A549 (cell line): Measurements from ENCODE around the gene BCL2L15. TPM values are rescaled to one million over a fixed set of nuclear protein-coding genes. Genes with fewer than 3 reads are reported as not detected.
A peak's percentile ranks its signal among the peaks of the same experiment; 100 is the strongest.

Experiments
- ATAC-seq, 2 experiments: fragments of 200-7000 bp in 1 of 2; fragments of >200 bp in 1 of 2; cut with Nextera tagmentation in 1 of 2; cut with Tn5 transposase in 1 of 2; 3 replicates each; pipeline versions ENCODE4 v1.8.0 to v1.9.1; 2018 to 2020; ENCODE audit warnings: mild to moderate bottlenecking in 1 of 2, moderate library complexity in 1 of 2
- CTCF ChIA-PET: fragments of 300-600 bp; sonication (Branson Sonifier 250); formaldehyde crosslinking; extraction: SDS; loops from one replicate; lab custom pipeline; 2021; ENCODE audit warnings: antibody characterized with exemption, inconsistent platforms; lab: Yijun Ruan, JAX
- POLR2A ChIA-PET: fragments of 350-600 bp; formaldehyde crosslinking; extraction: SDS; loops from one replicate; lab custom pipeline; 2021; ENCODE audit warnings: antibody characterized with exemption, inconsistent platforms; lab: Yijun Ruan, JAX
- DNase-seq, 2 experiments: peaks; one replicate each; pipeline versions ENCODE4 v3.0.0 to v3.0.0-alpha.2; 2011 to 2016; ENCODE audit warnings: low read depth in 1 of 2, low spot score in 1 of 2
- FAIRE-seq: peaks from 2 replicates; lab custom pipeline; 2011; peaks lifted over from hg19 to GRCh38; lab: Jason Lieb, UNC
- H3K27ac ChIP-seq, 2 experiments: fragments of >200 bp; sonication (Bioruptor Twin); formaldehyde crosslinking; 3 replicates each; pipeline ENCODE4 v1.5.1; 2016 to 2017
- H3K4me1 ChIP-seq: fragments of >200 bp; sonication (Bioruptor Twin); formaldehyde crosslinking; 3 replicates; pipeline ENCODE4 v1.6.1; 2016
- H3K4me2 ChIP-seq: fragments of >200 bp; sonication (Bioruptor Twin); formaldehyde crosslinking; 3 replicates; pipeline ENCODE4 v1.6.1; 2016
- H3K4me3 ChIP-seq: fragments of >200 bp; sonication (Bioruptor Twin); formaldehyde crosslinking; 3 replicates; pipeline ENCODE4 v1.5.1; 2016
- H3K9me3 ChIP-seq: fragments of >200 bp; sonication (Bioruptor Twin); formaldehyde crosslinking; 3 replicates; pipeline ENCODE4 v1.6.1; 2016
- CBX2 ChIP-seq: fragments of 200-600 bp; sonication (generic); IDR thresholded peaks from 2 replicates; pipeline ENCODE4 v1.6.1; 2016; ENCODE audit warnings: low read depth, mild to moderate bottlenecking, borderline replicate concordance
- CHD4 ChIP-seq: fragments of 200-600 bp; sonication (generic); IDR thresholded peaks from 2 replicates; pipeline ENCODE4 v1.6.1; 2016; ENCODE audit warnings: antibody characterized with exemption, mild to moderate bottlenecking, borderline replicate concordance
- EHF ChIP-seq: fragments of 250-450 bp; sonication (Bioruptor Pico); IDR thresholded peaks from 2 replicates; pipeline ENCODE4 v1.5.0; 2020; ENCODE audit warnings: mild to moderate bottlenecking
- EHMT2 ChIP-seq: fragments of 200-600 bp; sonication (generic); IDR thresholded peaks from 2 replicates; pipeline ENCODE4 v1.6.1; 2016; ENCODE audit warnings: antibody characterized with exemption, low read depth, mild to moderate bottlenecking, moderate library complexity
- ESRRA ChIP-seq: fragments of 150-350 bp; IDR thresholded peaks from 2 replicates; pipeline ENCODE4 v1.6.1; 2014; ENCODE audit warnings: mild to moderate bottlenecking, low read length, borderline replicate concordance
- GATA3 ChIP-seq: IDR thresholded peaks from 2 replicates; pipeline ENCODE4 v1.6.1; 2012; ENCODE audit warnings: borderline replicate concordance
- JUNB ChIP-seq: fragments of >200 bp; sonication (Bioruptor Twin); formaldehyde crosslinking; IDR thresholded peaks from 2 replicates; pipeline ENCODE4 v1.6.1; 2016
- KDM1A ChIP-seq: fragments of 200-600 bp; sonication (generic); IDR thresholded peaks from 2 replicates; pipeline ENCODE4 v1.6.1; 2016; ENCODE audit warnings: low read depth, mild to moderate bottlenecking
- MAFK ChIP-seq: fragments of 450-650 bp; IDR thresholded peaks from 2 replicates; pipeline ENCODE4 v1.6.1; 2014; ENCODE audit not compliant: partially characterized antibody
- NFE2L2 ChIP-seq: fragments of 150-350 bp; conservative IDR thresholded peaks from 2 replicates; pipeline ENCODE4 v1.6.1; 2014; ENCODE audit warnings: low read length
- NPAS2 ChIP-seq: fragments of 250-450 bp; sonication (Bioruptor Pico); IDR thresholded peaks from 2 replicates; pipeline ENCODE4 v1.8.0; 2022; ENCODE audit warnings: mild to moderate bottlenecking, moderate library complexity, borderline replicate concordance
- NR3C1 ChIP-seq: fragments of >200 bp; sonication (Bioruptor Twin); formaldehyde crosslinking; IDR thresholded peaks from 3 replicates; pipeline ENCODE4 v1.6.1; 2017
- PHF8 ChIP-seq: fragments of 200-600 bp; sonication (generic); IDR thresholded peaks from 2 replicates; pipeline ENCODE4 v1.6.1; 2016; ENCODE audit warnings: low read depth, mild to moderate bottlenecking, antibody characterized with exemption, moderate library complexity, borderline replicate concordance
- RARB ChIP-seq: fragments of 250-450 bp; sonication (Bioruptor Pico); IDR thresholded peaks from 2 replicates; pipeline ENCODE4 v1.8.0; 2021; ENCODE audit warnings: mild to moderate bottlenecking, moderate library complexity
- RFX5 ChIP-seq: fragments of 450-650 bp; IDR thresholded peaks from 2 replicates; pipeline ENCODE4 v1.7.1; 2014; ENCODE audit warnings: antibody characterized with exemption, mild to moderate bottlenecking, moderate library complexity
- RNF2 ChIP-seq: fragments of 200-600 bp; sonication (generic); IDR thresholded peaks from 2 replicates; pipeline ENCODE4 v1.6.1; 2016; ENCODE audit warnings: low read depth, mild to moderate bottlenecking, antibody characterized with exemption, moderate library complexity, borderline replicate concordance
- SREBF2 ChIP-seq: fragments of 450-650 bp; IDR thresholded peaks from 2 replicates; pipeline ENCODE4 v1.6.1; 2014; ENCODE audit warnings: mild to moderate bottlenecking, moderate library complexity
- WGBS: methylation state at CpG from one replicate; pipeline ENCODE4 v1.1.6; 2017; ENCODE audit errors: missing lambda C conversion rate; 5-methylcytosine and 5-hydroxymethylcytosine counted together
- polyA plus RNA-seq, 4 experiments: library from polyadenylated mRNA; depleted of rRNA in 3 of 4; stranded (reverse); fragments of >200 nt; fragmentation: RNase III in 1 of 4; extraction: RNeasy Plus Mini Kit Qiagen cat#74134 plus additional on column Dnase treatment in 1 of 4; gene quantifications; 2 replicates in 3 of 4; 3 replicates in 1 of 4; pipeline ENCODE4 v1.2.3, GENCODE V29; 2011 to 2017
- TF ChIP-seq, protein P1 (sequence below): fragments of 250-450 bp; sonication (Bioruptor Pico); IDR thresholded peaks from 2 replicates; pipeline ENCODE4 v1.5.0; 2021; ENCODE audit warnings: mild to moderate bottlenecking, moderate library complexity, borderline replicate concordance
- TF ChIP-seq, protein P2 (sequence below): IDR thresholded peaks from 2 replicates; pipeline ENCODE4 v1.6.1; 2012
- TF ChIP-seq, protein P3 (sequence below): fragments of >200 bp; sonication (Bioruptor Twin); formaldehyde crosslinking; IDR thresholded peaks from 2 replicates; pipeline ENCODE4 v1.6.1; 2016
- TF ChIP-seq, protein P4 (sequence below): fragments of >200 bp; sonication (Bioruptor Twin); formaldehyde crosslinking; IDR thresholded peaks from 3 replicates; pipeline ENCODE4 v1.6.1; 2016

BCL2L15 gene
- polyA plus RNA-seq, 2 of the 4 experiments (the other 2 are of a cell fraction), result 2.1 to 2.3 TPM

DNA sequence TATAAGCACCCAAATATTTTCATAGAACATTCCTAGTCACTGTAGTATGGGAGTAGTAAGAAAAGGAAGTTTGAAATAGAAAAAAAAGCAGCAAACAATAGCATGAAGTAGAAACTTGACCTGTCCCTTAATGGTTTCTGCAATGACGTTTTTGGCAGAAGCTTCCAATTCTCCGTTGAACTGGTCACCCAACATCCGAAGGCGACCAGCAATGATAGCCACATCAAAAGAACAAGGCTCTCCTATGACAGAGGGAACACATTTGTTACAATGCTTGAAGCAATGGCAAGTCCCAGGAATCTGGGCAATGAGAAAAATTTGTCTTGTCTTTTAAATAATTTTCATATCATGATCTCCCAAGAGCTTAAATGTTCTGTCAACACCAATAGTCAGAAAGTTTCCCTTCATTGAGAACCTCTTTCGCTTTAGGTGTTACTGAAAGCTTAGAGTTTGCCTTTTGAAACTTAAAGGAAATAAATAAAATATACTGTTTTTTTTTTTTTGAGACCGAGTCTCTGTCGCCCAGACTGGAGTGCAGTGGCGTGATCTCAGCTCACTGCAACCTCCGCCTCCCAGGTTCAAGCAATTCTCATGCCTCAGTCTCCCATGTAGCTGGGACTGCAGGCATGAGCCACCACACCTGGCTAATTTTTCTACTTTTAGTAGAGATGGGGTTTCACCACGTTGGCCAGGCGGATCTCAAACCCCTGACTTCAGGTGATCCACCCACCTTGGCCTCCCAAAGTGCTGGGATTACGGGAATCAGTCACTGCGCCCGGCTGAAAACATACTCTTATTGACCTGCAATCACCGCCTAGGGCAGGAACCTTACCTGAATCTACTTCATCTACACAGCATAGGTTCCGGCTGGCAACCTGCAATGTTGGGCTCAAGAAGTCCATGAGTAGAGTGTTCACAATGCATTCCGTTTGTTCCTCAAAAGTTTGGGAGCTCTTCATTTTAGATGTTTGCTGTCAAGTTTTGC, 672 bp downstream of the BCL2L15 start:
- 84% methylated on average over 17 of the region's 17 CpGs for WGBS
- CTCF ChIA-PET, result interaction anchor here (1.2 to 1.4 kb wide), 2 partner anchors 8 to 17 kb away, joined by 3 read pairs; partner anchors contain the start of gene AP4B1
- no peak overlapping the region for H3K4me3 ChIP-seq
- POLR2A ChIA-PET, result no interaction called here
- H3K27ac ChIP-seq, result peak overlapping the region in 1 of 2 experiments; percentile 56; a peak in 2 of 6 replicates
- peak overlapping the region; percentile 71 for H3K4me2 ChIP-seq
- ATAC-seq (no peak), FAIRE-seq (no peak), DNase-seq (no peak)
- H3K9me3 ChIP-seq, result no peaks in the 10 kb centered on the region
- TF ChIP-seq GATA3 (no peak), MAFK (no peak), KDM1A (no peak), PHF8 (no peak), NR3C1 (no peak), JUNB (no peak), CHD4 (no peak), EHMT2 (no peak), RARB (CRISPR knock-in tag) (no peak), EHF (CRISPR knock-in tag) (no peak), RFX5 (no peak), RNF2 (no peak), SREBF2 (no peak), NFE2L2 (no peak)
- TF ChIP-seq, protein P1, sequence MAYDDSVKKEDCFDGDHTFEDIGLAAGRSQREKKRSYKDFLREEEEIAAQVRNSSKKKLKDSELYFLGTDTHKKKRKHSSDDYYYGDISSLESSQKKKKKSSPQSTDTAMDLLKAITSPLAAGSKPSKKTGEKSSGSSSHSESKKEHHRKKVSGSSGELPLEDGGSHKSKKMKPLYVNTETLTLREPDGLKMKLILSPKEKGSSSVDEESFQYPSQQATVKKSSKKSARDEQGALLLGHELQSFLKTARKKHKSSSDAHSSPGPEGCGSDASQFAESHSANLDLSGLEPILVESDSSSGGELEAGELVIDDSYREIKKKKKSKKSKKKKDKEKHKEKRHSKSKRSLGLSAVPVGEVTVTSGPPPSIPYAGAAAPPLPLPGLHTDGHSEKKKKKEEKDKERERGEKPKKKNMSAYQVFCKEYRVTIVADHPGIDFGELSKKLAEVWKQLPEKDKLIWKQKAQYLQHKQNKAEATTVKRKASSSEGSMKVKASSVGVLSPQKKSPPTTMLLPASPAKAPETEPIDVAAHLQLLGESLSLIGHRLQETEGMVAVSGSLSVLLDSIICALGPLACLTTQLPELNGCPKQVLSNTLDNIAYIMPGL (CRISPR knock-in tag), result no peak
- TF ChIP-seq, protein P2, sequence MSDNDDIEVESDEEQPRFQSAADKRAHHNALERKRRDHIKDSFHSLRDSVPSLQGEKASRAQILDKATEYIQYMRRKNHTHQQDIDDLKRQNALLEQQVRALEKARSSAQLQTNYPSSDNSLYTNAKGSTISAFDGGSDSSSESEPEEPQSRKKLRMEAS, result no peak
- TF ChIP-seq, protein P3, sequence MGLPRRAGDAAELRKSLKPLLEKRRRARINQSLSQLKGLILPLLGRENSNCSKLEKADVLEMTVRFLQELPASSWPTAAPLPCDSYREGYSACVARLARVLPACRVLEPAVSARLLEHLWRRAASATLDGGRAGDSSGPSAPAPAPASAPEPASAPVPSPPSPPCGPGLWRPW, result no peak
- peaks cover 19% of the 10 kb centered on the region for H3K4me1 ChIP-seq

DNA sequence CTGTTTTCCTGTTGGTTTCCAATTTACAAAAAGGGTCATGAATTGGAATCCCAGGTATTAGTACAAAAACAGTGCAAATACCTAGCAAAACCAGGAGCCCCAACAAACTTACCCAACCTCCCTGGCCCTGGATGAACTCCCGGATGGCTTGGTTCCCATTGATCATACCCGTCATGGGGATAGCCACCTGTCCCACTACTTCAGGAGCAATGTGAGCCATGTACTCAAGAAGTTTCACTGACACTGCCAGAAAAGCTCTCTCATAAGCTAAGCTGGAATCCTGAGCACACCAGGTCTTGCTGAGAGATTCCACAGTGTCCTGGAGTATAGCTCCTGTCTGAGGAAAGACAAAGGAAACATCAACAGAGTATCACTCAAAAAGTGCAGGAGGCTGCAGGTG, 5.7 kb downstream of the BCL2L15 start:
- no peak overlapping the region for H3K27ac ChIP-seq
- TF ChIP-seq ESRRA (no peak), MAFK (no peak), KDM1A (no peak), CBX2 (no peak), RNF2 (no peak), NPAS2 (CRISPR knock-in tag) (no peak)
- TF ChIP-seq, protein P4, sequence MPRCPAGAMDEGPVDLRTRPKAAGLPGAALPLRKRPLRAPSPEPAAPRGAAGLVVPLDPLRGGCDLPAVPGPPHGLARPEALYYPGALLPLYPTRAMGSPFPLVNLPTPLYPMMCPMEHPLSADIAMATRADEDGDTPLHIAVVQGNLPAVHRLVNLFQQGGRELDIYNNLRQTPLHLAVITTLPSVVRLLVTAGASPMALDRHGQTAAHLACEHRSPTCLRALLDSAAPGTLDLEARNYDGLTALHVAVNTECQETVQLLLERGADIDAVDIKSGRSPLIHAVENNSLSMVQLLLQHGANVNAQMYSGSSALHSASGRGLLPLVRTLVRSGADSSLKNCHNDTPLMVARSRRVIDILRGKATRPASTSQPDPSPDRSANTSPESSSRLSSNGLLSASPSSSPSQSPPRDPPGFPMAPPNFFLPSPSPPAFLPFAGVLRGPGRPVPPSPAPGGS, result no peak
- no peak for FAIRE-seq
- CTCF ChIA-PET, result interaction anchor here (1.8 kb wide), 1 partner anchor 47 kb away, joined by 5 read pairs; no protein-coding TSS in a partner anchor
- no peak overlapping the region for H3K4me2 ChIP-seq
- 87% methylated on average over 2 of the region's 2 CpGs for WGBS
- ATAC-seq, result no peak
- peaks cover 3% of the 10 kb centered on the region; the same call in 1 of the 3 replicates for H3K4me1 ChIP-seq
- H3K4me3 ChIP-seq, result no peak overlapping the region
- no peaks in the 10 kb centered on the region for H3K9me3 ChIP-seq
- DNase-seq, result no peak
- POLR2A ChIA-PET, result no interaction called here
